Endothelial cell of hepatic sinusoid (primary cell): ENCODE results near the gene SREBF1.

Experiments
- in situ Hi-C: cut with HindIII; loops from 2 replicates; pipeline ENCODE4 v1.10.0; 2017; ENCODE audit warnings: low sequenced_read_pairs

Gene SREBF1

DNA sequence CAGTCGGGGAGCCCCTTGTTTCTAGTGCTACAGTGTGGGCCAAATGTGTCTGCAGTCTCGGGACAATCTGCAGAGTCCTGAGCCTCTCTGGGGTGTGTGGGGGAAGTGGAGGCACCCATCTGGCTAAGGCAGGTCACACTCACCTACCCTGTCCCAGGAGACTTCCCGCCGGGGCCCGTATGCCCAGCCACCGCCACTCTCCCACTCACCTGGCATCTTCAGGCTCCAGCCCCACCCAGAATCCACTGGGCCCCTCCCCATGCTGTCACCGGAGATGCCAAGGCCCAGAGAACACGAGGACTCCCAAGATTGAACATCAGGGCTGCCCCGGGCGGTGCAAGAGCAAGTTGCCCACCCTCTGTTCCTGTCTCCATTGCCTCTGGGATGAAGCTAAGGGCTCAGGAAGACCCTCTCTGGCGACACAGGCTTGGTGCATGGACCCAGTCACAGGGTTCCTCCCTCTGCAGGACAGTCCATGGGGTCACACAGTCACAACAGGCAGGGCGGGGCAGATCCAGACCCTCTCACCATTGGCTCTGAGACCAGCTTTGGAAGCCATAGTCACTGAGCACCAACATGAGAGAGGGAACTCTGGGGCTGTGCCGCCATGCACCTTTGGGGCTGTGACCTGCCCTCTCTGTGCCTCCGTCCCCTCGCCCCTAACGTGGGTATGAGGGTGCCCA, 38.1 kb downstream of the SREBF1 start:
- in situ Hi-C loops: no loop called here

- in situ Hi-C loops: no loop called here
These were observed 38.7 kb downstream of the SREBF1 start for GRCh38 chr17:17798010-17798556.

GRCh38 chr17:17797119-17797809, 39.5 kb downstream of the SREBF1 start:
- in situ Hi-C loops: no loop called here

DNA sequence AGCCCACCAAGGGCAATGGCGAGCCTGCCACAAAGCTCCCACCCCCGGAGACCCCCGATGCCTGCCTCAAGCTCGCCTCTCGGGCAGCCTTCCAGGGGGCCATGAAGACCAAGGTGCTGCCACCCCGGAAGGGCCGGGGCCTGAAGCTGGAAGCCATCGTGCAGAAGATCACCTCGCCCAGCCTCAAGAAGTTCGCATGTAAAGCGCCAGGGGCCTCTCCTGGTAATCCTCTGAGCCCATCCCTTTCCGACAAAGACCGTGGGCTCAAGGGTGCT, 40.1 kb downstream of the SREBF1 start:
- in situ Hi-C loops: no loop called here

GRCh38 chr17:17795946-17796786, 40.6 kb downstream of the SREBF1 start:
- in situ Hi-C loops: no loop called here

GRCh38 chr17:17795296-17795695, 41.5 kb downstream of the SREBF1 start:
- in situ Hi-C loops: no loop called here

DNA sequence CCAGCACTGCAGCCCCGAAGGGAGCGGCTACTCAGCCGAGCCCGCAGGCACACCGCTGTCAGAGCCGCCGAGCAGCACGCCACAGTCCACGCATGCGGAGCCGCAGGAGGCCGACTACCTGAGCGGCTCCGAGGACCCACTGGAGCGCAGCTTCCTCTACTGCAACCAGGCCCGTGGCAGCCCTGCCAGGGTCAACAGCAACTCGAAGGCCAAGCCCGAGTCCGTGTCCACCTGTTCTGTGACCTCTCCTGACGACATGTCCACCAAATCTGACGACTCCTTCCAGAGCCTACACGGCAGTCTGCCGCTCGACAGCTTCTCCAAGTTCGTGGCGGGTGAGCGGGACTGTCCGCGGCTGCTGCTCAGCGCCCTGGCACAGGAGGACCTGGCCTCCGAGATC, 42.4 kb downstream of the SREBF1 start:
- in situ Hi-C loops: loop anchor here (5.0 kb wide), 1 partner anchor 102 kb away; no protein-coding TSS in a partner anchor

GRCh38 chr17:17793378-17794214, 43.2 kb downstream of the SREBF1 start:
- in situ Hi-C loops: loop anchor here (5.0 kb wide), 1 partner anchor 101 kb away; no protein-coding TSS in a partner anchor

DNA sequence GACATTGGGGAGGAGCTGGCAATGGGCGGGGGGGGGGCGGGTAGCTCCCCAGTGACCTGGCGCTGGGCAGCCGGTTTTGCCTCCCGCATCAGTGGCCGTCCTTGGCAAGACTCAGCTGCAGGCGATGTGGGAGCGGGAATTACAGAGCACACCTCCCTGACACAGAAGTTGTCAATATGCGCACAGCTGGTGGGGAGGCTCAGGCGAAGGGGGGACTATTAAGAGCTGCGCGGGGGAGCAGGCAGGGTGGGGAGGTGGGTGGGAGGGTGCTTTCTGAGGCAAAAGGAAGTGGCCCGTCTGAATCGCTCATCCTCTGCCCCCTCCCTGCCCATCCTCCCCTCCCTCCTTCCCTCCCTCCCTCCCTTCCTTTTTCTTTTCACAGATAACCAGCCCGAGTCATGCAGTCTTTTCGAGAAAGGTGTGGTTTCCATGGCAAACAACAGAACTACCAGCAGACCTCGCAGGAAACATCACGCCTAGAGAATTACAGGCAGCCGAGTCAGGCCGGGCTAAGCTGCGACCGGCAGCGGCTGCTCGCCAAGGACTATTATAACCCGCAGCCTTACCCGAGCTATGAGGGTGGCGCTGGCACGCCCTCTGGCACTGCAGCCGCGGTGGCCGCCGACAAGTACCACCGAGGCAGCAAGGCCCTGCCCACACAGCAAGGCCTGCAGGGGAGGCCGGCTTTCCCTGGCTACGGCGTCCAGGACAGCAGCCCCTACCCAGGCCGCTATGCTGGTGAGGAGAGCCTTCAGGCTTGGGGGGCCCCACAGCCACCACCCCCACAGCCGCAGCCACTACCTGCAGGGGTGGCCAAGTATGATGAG, 44.0 kb downstream of the SREBF1 start:
- in situ Hi-C loops: loop anchor here (5.0 kb wide), 1 partner anchor 100 kb away; no protein-coding TSS in a partner anchor

- in situ Hi-C loops: loop anchor here (5.0 kb wide), 1 partner anchor 100 kb away; no protein-coding TSS in a partner anchor
These were observed 44.7 kb downstream of the SREBF1 start for GRCh38 chr17:17792037-17792550.

GRCh38 chr17:17790637-17791464, 45.9 kb downstream of the SREBF1 start:
- in situ Hi-C loops: loop anchor here (5.0 kb wide), 1 partner anchor 99 kb away; no protein-coding TSS in a partner anchor

GRCh38 chr17:17789828-17790636, 46.8 kb downstream of the SREBF1 start:
- in situ Hi-C loops: loop anchor here (5.0 kb wide), 1 partner anchor 98 kb away; no protein-coding TSS in a partner anchor

- in situ Hi-C loops: no loop called here
These were observed 47.4 kb downstream of the SREBF1 start for GRCh38 chr17:17789410-17789809.

- in situ Hi-C loops: no loop called here
These were observed 47.8 kb downstream of the SREBF1 start for GRCh38 chr17:17788967-17789366.

- in situ Hi-C loops: no loop called here
These were observed 49.2 kb downstream of the SREBF1 start for GRCh38 chr17:17787568-17787967.

DNA sequence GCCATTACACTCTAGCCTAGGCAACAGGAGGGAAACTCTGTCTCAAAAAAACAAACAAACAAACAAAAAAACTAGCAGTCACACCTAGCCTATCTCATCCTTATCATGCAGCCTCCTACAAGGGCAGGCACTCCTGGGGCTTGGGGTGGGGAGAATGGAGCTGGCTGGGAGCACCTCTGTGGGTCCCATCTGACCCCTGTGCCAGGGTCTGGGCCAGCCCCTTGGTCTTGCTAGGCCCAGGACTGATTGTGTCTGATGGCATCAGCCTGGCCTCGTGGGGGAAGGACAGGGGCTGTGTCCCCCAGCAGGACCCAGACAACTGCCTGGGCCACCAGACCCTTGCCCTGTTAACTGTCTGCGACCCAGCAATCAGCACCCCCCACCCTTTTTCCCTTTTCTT, 49.8 kb downstream of the SREBF1 start:
- in situ Hi-C loops: no loop called here

DNA sequence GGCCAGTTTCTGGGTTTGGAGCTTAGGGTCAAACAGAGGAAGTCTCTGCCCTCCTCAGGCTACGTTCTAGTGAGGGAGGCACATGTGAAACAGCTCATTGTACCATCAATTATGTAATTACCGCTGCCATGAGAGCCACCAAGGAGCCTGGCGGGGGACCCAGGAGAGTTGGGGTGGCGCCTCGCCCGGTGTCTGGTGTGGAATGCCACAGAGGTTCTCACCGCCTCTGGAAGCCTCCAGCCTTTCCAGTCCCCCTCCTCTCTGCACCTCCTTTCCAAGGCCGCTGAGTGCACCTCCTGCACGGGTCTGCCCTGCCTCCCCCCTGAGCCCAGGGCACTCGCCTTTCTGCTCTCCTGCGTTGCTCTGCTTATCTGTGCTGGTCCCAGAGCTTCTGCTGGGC, 51.4 kb downstream of the SREBF1 start:
- in situ Hi-C loops: no loop called here
